DND-41 (cell line): Measurements from ENCODE around the gene AFF1.

Experiments
- CTCF ChIP-seq: IDR thresholded peaks from 2 replicates; pipeline ENCODE4 v1.5.1; 2012; ENCODE audit warnings: borderline replicate concordance, low read length, moderate library complexity, mild to moderate bottlenecking; ENCODE audit not compliant: poor library complexity, severe bottlenecking; ENCODE audit errors: extremely low read depth
- EZH2 ChIP-seq: IDR thresholded peaks from 3 replicates; pipeline ENCODE4 v1.6.1; 2012; ENCODE audit warnings: borderline replicate concordance, low read depth, mild to moderate bottlenecking, moderate library complexity, low read length, inconsistent platforms; ENCODE audit not compliant: severe bottlenecking

GRCh38 chr4:86981789-86982188 lies 47.0 kb downstream of the AFF1 start:
- TF ChIP-seq CTCF (no peak), EZH2 (no peak)
